Measurements from ENCODE around the gene MYO16. TPM values are rescaled to one million over a fixed set of nuclear protein-coding genes. Genes with fewer than 3 reads are reported as not detected.
A peak's percentile ranks its signal among the peaks of the same experiment; 100 is the strongest.

Gene MYO16
- total and polyA plus RNA-seq, 4 donors: 11.7 to 51.7 (median 21.1) TPM

GRCh38 chr13:109254274-109254673 is 624.9 kb downstream of the MYO16 start:
- WGBS (ENCODE audit: insufficient coverage): no CpG with 5 or more reads among the region's 1 CpG

GRCh38 chr13:109255141-109255856 is 625.9 kb downstream of the MYO16 start:
- no peaks in the 10 kb centered on the region for H3K9me3 ChIP-seq (ENCODE audit: control insufficient read depth, insufficient read depth, low read length)
- WGBS (ENCODE audit: insufficient coverage): 88% methylated on average over 2 of the region's 4 CpGs
- DNase-seq (ENCODE audit: low read depth in 4 of 6, low spot score in 6 of 6): peak in 1 of 6 donors; percentile 50
- H3K27ac ChIP-seq (ENCODE audit: low read depth, low read length): no peak overlapping the region
- no peaks in the 10 kb centered on the region for H3K27me3 ChIP-seq (ENCODE audit: control insufficient read depth, insufficient read depth, low read length)
- no peak overlapping the region for H3K4me3 ChIP-seq (ENCODE audit: low read depth, low read length)
- no peaks in the 10 kb centered on the region for H3K4me1 ChIP-seq (ENCODE audit: control insufficient read depth, insufficient read depth, low read length)
- H3K36me3 ChIP-seq (ENCODE audit: control insufficient read depth, insufficient read depth, low read length): no peaks in the 10 kb centered on the region

More at GRCh38 chr13:109254274-109254673, 624.9 kb downstream of the MYO16 start:
- H3K4me1 ChIP-seq (ENCODE audit: control insufficient read depth, insufficient read depth, low read length): no peaks in the 10 kb centered on the region
- H3K9me3 ChIP-seq (ENCODE audit: control insufficient read depth, insufficient read depth, low read length): no peaks in the 10 kb centered on the region
- no peaks in the 10 kb centered on the region for H3K36me3 ChIP-seq (ENCODE audit: control insufficient read depth, insufficient read depth, low read length)
- no peaks in the 10 kb centered on the region for H3K27me3 ChIP-seq (ENCODE audit: control insufficient read depth, insufficient read depth, low read length)
- no peak for DNase-seq (ENCODE audit: low read depth in 4 of 6, low spot score in 6 of 6)
- no peak overlapping the region for H3K27ac ChIP-seq (ENCODE audit: low read depth, low read length)
- H3K4me3 ChIP-seq (ENCODE audit: low read depth, low read length): no peak overlapping the region

- no CpG with 5 or more reads among the region's 3 CpGs for WGBS (ENCODE audit: insufficient coverage)
- no peak overlapping the region for H3K4me3 ChIP-seq (ENCODE audit: low read depth, low read length)
- H3K27me3 ChIP-seq (ENCODE audit: control insufficient read depth, insufficient read depth, low read length): no peaks in the 10 kb centered on the region
- H3K27ac ChIP-seq (ENCODE audit: low read depth, low read length): no peak overlapping the region
- H3K36me3 ChIP-seq (ENCODE audit: control insufficient read depth, insufficient read depth, low read length): no peaks in the 10 kb centered on the region
- DNase-seq (ENCODE audit: low read depth in 4 of 6, low spot score in 6 of 6): no peak
- no peaks in the 10 kb centered on the region for H3K4me1 ChIP-seq (ENCODE audit: control insufficient read depth, insufficient read depth, low read length)
- no peaks in the 10 kb centered on the region for H3K9me3 ChIP-seq (ENCODE audit: control insufficient read depth, insufficient read depth, low read length)
Measured at GRCh38 chr13:109256866-109257760, 627.7 kb downstream of the MYO16 start.
